ENCODE measurements around the gene CALCOCO2. TPM values are rescaled to one million over a fixed set of nuclear protein-coding genes. Genes with fewer than 3 reads are reported as not detected.

CALCOCO2 gene
- total and polyA plus RNA-seq, 2 of the 13 experiments (the other 11 are each of a cell fraction or from before 2014, with no cell fraction given): 72.9 to 111 TPM

DNA sequence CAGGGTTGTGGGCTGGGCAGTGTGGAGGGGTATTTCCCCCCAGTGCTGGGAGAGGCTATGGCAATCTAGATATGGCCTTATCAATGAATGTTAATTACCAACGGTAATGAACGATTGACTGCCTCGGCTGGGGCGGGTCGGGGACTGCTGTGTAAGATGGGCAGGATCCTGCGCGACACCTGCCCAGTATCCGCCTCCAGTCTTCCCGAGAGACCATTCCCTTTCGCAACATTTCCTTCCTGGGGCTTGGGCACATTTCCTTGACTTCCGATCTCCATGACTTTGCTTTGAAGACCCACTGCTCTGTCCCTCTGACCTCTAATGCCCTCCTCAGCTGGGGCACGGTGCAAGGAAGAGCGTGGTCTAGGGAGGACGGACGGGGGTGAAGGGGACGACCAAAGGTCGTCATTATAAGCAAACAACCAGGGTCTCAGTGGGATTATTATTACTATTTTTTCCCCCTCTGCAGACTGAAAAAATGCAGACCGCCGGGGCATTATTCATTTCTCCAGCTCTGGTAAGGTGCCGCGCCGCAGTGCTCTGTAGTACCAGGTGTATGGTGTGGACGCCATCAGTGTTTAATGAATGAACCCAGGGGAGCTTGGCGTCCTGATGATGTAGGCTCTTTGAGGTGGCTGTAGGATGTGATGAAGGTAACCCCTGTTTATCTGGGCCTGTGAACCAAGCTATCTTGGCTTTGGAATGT lies 62.3 kb downstream of the CALCOCO2 start (continued):
- TF ChIP-seq, protein P1, sequence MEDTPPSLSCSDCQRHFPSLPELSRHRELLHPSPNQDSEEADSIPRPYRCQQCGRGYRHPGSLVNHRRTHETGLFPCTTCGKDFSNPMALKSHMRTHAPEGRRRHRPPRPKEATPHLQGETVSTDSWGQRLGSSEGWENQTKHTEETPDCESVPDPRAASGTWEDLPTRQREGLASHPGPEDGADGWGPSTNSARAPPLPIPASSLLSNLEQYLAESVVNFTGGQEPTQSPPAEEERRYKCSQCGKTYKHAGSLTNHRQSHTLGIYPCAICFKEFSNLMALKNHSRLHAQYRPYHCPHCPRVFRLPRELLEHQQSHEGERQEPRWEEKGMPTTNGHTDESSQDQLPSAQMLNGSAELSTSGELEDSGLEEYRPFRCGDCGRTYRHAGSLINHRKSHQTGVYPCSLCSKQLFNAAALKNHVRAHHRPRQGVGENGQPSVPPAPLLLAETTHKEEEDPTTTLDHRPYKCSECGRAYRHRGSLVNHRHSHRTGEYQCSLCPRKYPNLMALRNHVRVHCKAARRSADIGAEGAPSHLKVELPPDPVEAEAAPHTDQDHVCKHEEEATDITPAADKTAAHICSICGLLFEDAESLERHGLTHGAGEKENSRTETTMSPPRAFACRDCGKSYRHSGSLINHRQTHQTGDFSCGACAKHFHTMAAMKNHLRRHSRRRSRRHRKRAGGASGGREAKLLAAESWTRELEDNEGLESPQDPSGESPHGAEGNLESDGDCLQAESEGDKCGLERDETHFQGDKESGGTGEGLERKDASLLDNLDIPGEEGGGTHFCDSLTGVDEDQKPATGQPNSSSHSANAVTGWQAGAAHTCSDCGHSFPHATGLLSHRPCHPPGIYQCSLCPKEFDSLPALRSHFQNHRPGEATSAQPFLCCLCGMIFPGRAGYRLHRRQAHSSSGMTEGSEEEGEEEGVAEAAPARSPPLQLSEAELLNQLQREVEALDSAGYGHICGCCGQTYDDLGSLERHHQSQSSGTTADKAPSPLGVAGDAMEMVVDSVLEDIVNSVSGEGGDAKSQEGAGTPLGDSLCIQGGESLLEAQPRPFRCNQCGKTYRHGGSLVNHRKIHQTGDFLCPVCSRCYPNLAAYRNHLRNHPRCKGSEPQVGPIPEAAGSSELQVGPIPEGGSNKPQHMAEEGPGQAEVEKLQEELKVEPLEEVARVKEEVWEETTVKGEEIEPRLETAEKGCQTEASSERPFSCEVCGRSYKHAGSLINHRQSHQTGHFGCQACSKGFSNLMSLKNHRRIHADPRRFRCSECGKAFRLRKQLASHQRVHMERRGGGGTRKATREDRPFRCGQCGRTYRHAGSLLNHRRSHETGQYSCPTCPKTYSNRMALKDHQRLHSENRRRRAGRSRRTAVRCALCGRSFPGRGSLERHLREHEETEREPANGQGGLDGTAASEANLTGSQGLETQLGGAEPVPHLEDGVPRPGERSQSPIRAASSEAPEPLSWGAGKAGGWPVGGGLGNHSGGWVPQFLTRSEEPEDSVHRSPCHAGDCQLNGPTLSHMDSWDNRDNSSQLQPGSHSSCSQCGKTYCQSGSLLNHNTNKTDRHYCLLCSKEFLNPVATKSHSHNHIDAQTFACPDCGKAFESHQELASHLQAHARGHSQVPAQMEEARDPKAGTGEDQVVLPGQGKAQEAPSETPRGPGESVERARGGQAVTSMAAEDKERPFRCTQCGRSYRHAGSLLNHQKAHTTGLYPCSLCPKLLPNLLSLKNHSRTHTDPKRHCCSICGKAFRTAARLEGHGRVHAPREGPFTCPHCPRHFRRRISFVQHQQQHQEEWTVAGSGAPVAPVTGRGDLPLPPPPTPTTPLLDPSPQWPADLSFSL (CRISPR knock-in tag; IDR thresholded peaks at IDR 0.05): no peak
- TF ChIP-seq, protein P2, sequence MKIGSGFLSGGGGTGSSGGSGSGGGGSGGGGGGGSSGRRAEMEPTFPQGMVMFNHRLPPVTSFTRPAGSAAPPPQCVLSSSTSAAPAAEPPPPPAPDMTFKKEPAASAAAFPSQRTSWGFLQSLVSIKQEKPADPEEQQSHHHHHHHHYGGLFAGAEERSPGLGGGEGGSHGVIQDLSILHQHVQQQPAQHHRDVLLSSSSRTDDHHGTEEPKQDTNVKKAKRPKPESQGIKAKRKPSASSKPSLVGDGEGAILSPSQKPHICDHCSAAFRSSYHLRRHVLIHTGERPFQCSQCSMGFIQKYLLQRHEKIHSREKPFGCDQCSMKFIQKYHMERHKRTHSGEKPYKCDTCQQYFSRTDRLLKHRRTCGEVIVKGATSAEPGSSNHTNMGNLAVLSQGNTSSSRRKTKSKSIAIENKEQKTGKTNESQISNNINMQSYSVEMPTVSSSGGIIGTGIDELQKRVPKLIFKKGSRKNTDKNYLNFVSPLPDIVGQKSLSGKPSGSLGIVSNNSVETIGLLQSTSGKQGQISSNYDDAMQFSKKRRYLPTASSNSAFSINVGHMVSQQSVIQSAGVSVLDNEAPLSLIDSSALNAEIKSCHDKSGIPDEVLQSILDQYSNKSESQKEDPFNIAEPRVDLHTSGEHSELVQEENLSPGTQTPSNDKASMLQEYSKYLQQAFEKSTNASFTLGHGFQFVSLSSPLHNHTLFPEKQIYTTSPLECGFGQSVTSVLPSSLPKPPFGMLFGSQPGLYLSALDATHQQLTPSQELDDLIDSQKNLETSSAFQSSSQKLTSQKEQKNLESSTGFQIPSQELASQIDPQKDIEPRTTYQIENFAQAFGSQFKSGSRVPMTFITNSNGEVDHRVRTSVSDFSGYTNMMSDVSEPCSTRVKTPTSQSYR (CRISPR knock-in tag; IDR thresholded peaks at IDR 0.05; ENCODE audit: borderline replicate concordance): no peak
- TF ChIP-seq ETV6 (CRISPR knock-in tag; conservative IDR thresholded peaks at IDR 0.05) (peak; percentile 14; the same call in 1 of the 2 replicates), ZNF484 (CRISPR knock-in tag; IDR thresholded peaks at IDR 0.05; ENCODE audit: borderline replicate concordance, low read depth) (0 out of 2 replicates have a peak, but pooled peaks have one; percentile 7), ZNF660 (CRISPR knock-in tag; IDR thresholded peaks at IDR 0.05; ENCODE audit: borderline replicate concordance, low read depth) (0 out of 2 replicates have a peak, but pooled peaks have one; percentile 48), ZFP1 (CRISPR knock-in tag; IDR thresholded peaks at IDR 0.05) (no peak), RBFOX2 (IDR thresholded peaks at IDR 0.05; ENCODE audit: low read depth, low read length) (peak; percentile 2; the same call in 1 of the 2 replicates), RAD21 (CRISPR knock-in tag; IDR thresholded peaks at IDR 0.05) (peak; percentile 69), PPARG (CRISPR knock-in tag; conservative IDR thresholded peaks at IDR 0.05) (no peak)
- TF ChIP-seq, protein P3, sequence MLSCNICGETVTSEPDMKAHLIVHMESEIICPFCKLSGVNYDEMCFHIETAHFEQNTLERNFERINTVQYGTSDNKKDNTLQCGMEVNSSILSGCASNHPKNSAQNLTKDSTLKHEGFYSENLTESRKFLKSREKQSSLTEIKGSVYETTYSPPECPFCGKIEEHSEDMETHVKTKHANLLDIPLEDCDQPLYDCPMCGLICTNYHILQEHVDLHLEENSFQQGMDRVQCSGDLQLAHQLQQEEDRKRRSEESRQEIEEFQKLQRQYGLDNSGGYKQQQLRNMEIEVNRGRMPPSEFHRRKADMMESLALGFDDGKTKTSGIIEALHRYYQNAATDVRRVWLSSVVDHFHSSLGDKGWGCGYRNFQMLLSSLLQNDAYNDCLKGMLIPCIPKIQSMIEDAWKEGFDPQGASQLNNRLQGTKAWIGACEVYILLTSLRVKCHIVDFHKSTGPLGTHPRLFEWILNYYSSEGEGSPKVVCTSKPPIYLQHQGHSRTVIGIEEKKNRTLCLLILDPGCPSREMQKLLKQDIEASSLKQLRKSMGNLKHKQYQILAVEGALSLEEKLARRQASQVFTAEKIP (CRISPR knock-in tag; IDR thresholded peaks at IDR 0.05; ENCODE audit: borderline replicate concordance): no peak
- TF ChIP-seq, protein P4, sequence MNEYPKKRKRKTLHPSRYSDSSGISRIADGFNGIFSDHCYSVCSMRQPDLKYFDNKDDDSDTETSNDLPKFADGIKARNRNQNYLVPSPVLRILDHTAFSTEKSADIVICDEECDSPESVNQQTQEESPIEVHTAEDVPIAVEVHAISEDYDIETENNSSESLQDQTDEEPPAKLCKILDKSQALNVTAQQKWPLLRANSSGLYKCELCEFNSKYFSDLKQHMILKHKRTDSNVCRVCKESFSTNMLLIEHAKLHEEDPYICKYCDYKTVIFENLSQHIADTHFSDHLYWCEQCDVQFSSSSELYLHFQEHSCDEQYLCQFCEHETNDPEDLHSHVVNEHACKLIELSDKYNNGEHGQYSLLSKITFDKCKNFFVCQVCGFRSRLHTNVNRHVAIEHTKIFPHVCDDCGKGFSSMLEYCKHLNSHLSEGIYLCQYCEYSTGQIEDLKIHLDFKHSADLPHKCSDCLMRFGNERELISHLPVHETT (CRISPR knock-in tag; conservative IDR thresholded peaks at IDR 0.05): no peak
- TF ChIP-seq, protein P5, sequence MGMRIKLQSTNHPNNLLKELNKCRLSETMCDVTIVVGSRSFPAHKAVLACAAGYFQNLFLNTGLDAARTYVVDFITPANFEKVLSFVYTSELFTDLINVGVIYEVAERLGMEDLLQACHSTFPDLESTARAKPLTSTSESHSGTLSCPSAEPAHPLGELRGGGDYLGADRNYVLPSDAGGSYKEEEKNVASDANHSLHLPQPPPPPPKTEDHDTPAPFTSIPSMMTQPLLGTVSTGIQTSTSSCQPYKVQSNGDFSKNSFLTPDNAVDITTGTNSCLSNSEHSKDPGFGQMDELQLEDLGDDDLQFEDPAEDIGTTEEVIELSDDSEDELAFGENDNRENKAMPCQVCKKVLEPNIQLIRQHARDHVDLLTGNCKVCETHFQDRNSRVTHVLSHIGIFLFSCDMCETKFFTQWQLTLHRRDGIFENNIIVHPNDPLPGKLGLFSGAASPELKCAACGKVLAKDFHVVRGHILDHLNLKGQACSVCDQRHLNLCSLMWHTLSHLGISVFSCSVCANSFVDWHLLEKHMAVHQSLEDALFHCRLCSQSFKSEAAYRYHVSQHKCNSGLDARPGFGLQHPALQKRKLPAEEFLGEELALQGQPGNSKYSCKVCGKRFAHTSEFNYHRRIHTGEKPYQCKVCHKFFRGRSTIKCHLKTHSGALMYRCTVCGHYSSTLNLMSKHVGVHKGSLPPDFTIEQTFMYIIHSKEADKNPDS (CRISPR knock-in tag; IDR thresholded peaks at IDR 0.05): 0 out of 2 replicates have a peak, but pooled peaks have one; percentile 7
